ENCODE results near the gene DYNLL1.

GRCh38 chr12:120457133-120457532 is 38.8 kb upstream of the DYNLL1 start:
- no peak for TF ChIP-seq POLR2AphosphoS5 (IDR thresholded peaks at IDR 0.05; ENCODE audit: borderline replicate concordance, low read depth, low read length)
- no peak for TF ChIP-seq EZH2 (IDR thresholded peaks at IDR 0.05)
- TF ChIP-seq FOXP2 (optimal IDR thresholded peaks at IDR 0.05; ENCODE audit: control extremely low read depth, extremely low read length, insufficient read depth) = no peak

Data from SK-N-MC (cell line).